Limb (tissue), 2 donors: ENCODE results near the gene CDH12.
"Not testable (repeated sequence)": the region's sequence is repeated elsewhere in the genome, so short reads cannot be mapped to it uniquely, and the experiment has no call there.

Experiments
- DNase-seq, 2 donors: peaks; one replicate each; pipeline ENCODE4 v3.0.0-alpha.2; 2016; ENCODE audit errors: extremely low spot score in 2 of 2

Gene CDH12

GRCh38 chr5:22572941-22573340 is 280.2 kb downstream of the CDH12 start:
- no peak for DNase-seq

- no peak for DNase-seq
Observed at GRCh38 chr5:22567983-22568382, 285.2 kb downstream of the CDH12 start.

- no peak for DNase-seq
Observed at GRCh38 chr5:22560147-22560546, 293.0 kb downstream of the CDH12 start.

GRCh38 chr5:22557251-22557650 is 295.9 kb downstream of the CDH12 start:
- DNase-seq: no peak

GRCh38 chr5:22554475-22554874 is 298.7 kb downstream of the CDH12 start:
- no peak for DNase-seq

GRCh38 chr5:22549876-22550671 is 303.1 kb downstream of the CDH12 start:
- DNase-seq: no peak

GRCh38 chr5:22542340-22542739 is 310.8 kb downstream of the CDH12 start:
- DNase-seq: no peak

GRCh38 chr5:22541037-22541436 is 312.1 kb downstream of the CDH12 start:
- peak; percentile 18 to 56 for DNase-seq

GRCh38 chr5:22539762-22540161 is 313.4 kb downstream of the CDH12 start:
- DNase-seq: no peak

- no peak for DNase-seq
Observed at GRCh38 chr5:22531986-22532385, 321.2 kb downstream of the CDH12 start.

GRCh38 chr5:22521521-22521920 is 331.6 kb downstream of the CDH12 start:
- DNase-seq: no peak

- DNase-seq: not testable (repeated sequence)
Observed at GRCh38 chr5:22516497-22516896, 336.6 kb downstream of the CDH12 start.

- DNase-seq: no peak
Observed at GRCh38 chr5:22514231-22514630, 338.9 kb downstream of the CDH12 start.

- DNase-seq: no peak
Observed at GRCh38 chr5:22505891-22506290, 347.3 kb downstream of the CDH12 start.

- no peak for DNase-seq
Observed at GRCh38 chr5:22504411-22504810, 348.7 kb downstream of the CDH12 start.

GRCh38 chr5:22500556-22500955 is 352.6 kb downstream of the CDH12 start:
- no peak for DNase-seq

GRCh38 chr5:22496666-22497065 is 356.5 kb downstream of the CDH12 start:
- no peak for DNase-seq

- DNase-seq: no peak
Observed at GRCh38 chr5:22495016-22495720, 358.0 kb downstream of the CDH12 start.

- DNase-seq: no peak
Observed at GRCh38 chr5:22488427-22488826, 364.7 kb downstream of the CDH12 start.

GRCh38 chr5:22480305-22480704 is 372.8 kb downstream of the CDH12 start:
- DNase-seq: no peak

- DNase-seq: no peak
Observed at GRCh38 chr5:22473886-22474285, 379.3 kb downstream of the CDH12 start.

GRCh38 chr5:22471154-22471553 is 382.0 kb downstream of the CDH12 start:
- no peak for DNase-seq

- no peak for DNase-seq
Observed at GRCh38 chr5:22470408-22470807, 382.7 kb downstream of the CDH12 start.
